Osteoblast (primary cell): ENCODE data around the gene RGCC. TPM values are rescaled to one million over a fixed set of nuclear protein-coding genes. Genes with fewer than 3 reads are reported as not detected.
"Not testable (repeated sequence)": the region's sequence is repeated elsewhere in the genome, so short reads cannot be mapped to it uniquely, and the experiment has no call there.

Experiments
- DNase-seq: peaks from one replicate; pipeline ENCODE4 v3.0.0; 2011; ENCODE audit warnings: low spot score, mixed read lengths; ENCODE audit not compliant: insufficient read length; ENCODE audit errors: missing footprints
- H2AFZ ChIP-seq: 2 replicates; pipeline ENCODE4 v1.6.0; 2011; ENCODE audit warnings: mild to moderate bottlenecking, low read length
- H3K27ac ChIP-seq: 2 replicates; pipeline ENCODE4 v1.5.1; 2011; ENCODE audit warnings: mild to moderate bottlenecking, low read depth, low read length, moderate library complexity
- H3K27me3 ChIP-seq: 2 replicates; pipeline ENCODE4 v1.6.0; 2012; ENCODE audit warnings: mild to moderate bottlenecking, control low read depth, inconsistent platforms, low read length, moderate library complexity; ENCODE audit not compliant: insufficient read depth
- H3K36me3 ChIP-seq: 2 replicates; pipeline ENCODE4 v1.5.1; 2011; ENCODE audit warnings: mild to moderate bottlenecking, low read length, control low read depth, moderate library complexity; ENCODE audit not compliant: insufficient read depth
- H3K4me1 ChIP-seq: 2 replicates; pipeline ENCODE4 v1.5.1; 2011; ENCODE audit warnings: mild to moderate bottlenecking, low read length, control low read depth, moderate library complexity; ENCODE audit not compliant: insufficient read depth
- H3K4me2 ChIP-seq: 2 replicates; pipeline ENCODE4 v1.6.0; 2011; ENCODE audit warnings: mild to moderate bottlenecking, low read length; ENCODE audit not compliant: insufficient read depth
- H3K4me3 ChIP-seq: fragments of 200-600 bp; sonication (generic); 3 replicates; pipeline ENCODE4 v1.5.1; 2012; ENCODE audit warnings: mild to moderate bottlenecking, low read length, inconsistent platforms; ENCODE audit not compliant: insufficient read depth
- H3K79me2 ChIP-seq: 2 replicates; pipeline ENCODE4 v1.6.0; 2012; ENCODE audit warnings: mild to moderate bottlenecking, low read length, control low read depth, inconsistent platforms; ENCODE audit not compliant: insufficient read depth
- H3K9me3 ChIP-seq: 2 replicates; pipeline ENCODE4 v1.5.1; 2011; ENCODE audit warnings: low read depth, low read length, control low read depth
- H4K20me1 ChIP-seq: 2 replicates; pipeline ENCODE4 v1.6.0; 2012; ENCODE audit warnings: mild to moderate bottlenecking, low read length, control low read depth; ENCODE audit not compliant: insufficient read depth
- CTCF ChIP-seq: IDR thresholded peaks from 2 replicates; pipeline ENCODE4 v1.5.1; 2011; ENCODE audit warnings: mild to moderate bottlenecking, low read depth, low read length, moderate library complexity; ENCODE audit errors: extremely low read depth
- total RNA-seq: library from RNA; depleted of rRNA; stranded (reverse); fragments of >200 nt; gene quantifications from 2 replicates; pipeline ENCODE4 v1.2.3, GENCODE V29; 2012

RGCC gene
- total RNA-seq, 1 donor, result 2.2 TPM

GRCh38 chr13:41418027-41418426 lies 39.3 kb upstream of the RGCC start:
- no peaks in the 10 kb centered on the region for H4K20me1 ChIP-seq
- peaks cover 3% of the 10 kb centered on the region for H3K4me1 ChIP-seq
- no peaks in the 10 kb centered on the region for H3K9me3 ChIP-seq
- peak; percentile 46 for DNase-seq
- H3K4me3 ChIP-seq, result no peak overlapping the region
- no peaks in the 10 kb centered on the region for H3K36me3 ChIP-seq
- H3K4me2 ChIP-seq, result no peak overlapping the region
- no peak for TF ChIP-seq CTCF
- H3K79me2 ChIP-seq, result no peaks in the 10 kb centered on the region
- H2AFZ ChIP-seq, result peak overlapping the region; percentile 45
- no peaks in the 10 kb centered on the region for H3K27me3 ChIP-seq
- H3K27ac ChIP-seq, result no peak overlapping the region

- no peak overlapping the region for H3K4me3 ChIP-seq
- H3K27me3 ChIP-seq, result no peaks in the 10 kb centered on the region
- peaks cover 3% of the 10 kb centered on the region for H3K4me1 ChIP-seq
- H2AFZ ChIP-seq, result no peak overlapping the region
- H3K9me3 ChIP-seq, result no peaks in the 10 kb centered on the region
- H3K79me2 ChIP-seq, result no peaks in the 10 kb centered on the region
- DNase-seq, result no peak
- no peaks in the 10 kb centered on the region for H4K20me1 ChIP-seq
- no peak overlapping the region for H3K27ac ChIP-seq
- no peaks in the 10 kb centered on the region for H3K36me3 ChIP-seq
- no peak for TF ChIP-seq CTCF
- no peak overlapping the region for H3K4me2 ChIP-seq
These were observed 38.6 kb upstream of the RGCC start for GRCh38 chr13:41418731-41419130.

GRCh38 chr13:41419206-41419605 lies 38.1 kb upstream of the RGCC start:
- Histone ChIP-seq H3K4me2 (no peak overlapping the region), H3K9me3 (no peaks in the 10 kb centered on the region), H3K27me3 (no peaks in the 10 kb centered on the region), H3K36me3 (no peaks in the 10 kb centered on the region), H2AFZ (no peak overlapping the region), H3K4me3 (no peak overlapping the region), H3K27ac (no peak overlapping the region), H3K4me1 (peaks cover 3% of the 10 kb centered on the region), H4K20me1 (no peaks in the 10 kb centered on the region), H3K79me2 (no peaks in the 10 kb centered on the region)
- no peak for DNase-seq
- no peak for TF ChIP-seq CTCF

GRCh38 chr13:41420146-41420545 lies 37.2 kb upstream of the RGCC start:
- Histone ChIP-seq H3K9me3 (no peaks in the 10 kb centered on the region), H3K27me3 (no peaks in the 10 kb centered on the region)

GRCh38 chr13:41421330-41421729 lies 36.0 kb upstream of the RGCC start:
- H3K27ac ChIP-seq, H3K79me2 ChIP-seq, H2AFZ ChIP-seq, H3K9me3 ChIP-seq, H3K27me3 ChIP-seq, DNase-seq, H4K20me1 ChIP-seq, H3K4me3 ChIP-seq, H3K4me2 ChIP-seq, H3K36me3 ChIP-seq, H3K4me1 ChIP-seq: not testable (repeated sequence)

More at GRCh38 chr13:41420146-41420545, 37.2 kb upstream of the RGCC start:
- Histone ChIP-seq H3K27ac (no peak overlapping the region), H3K4me3 (no peak overlapping the region), H3K36me3 (no peaks in the 10 kb centered on the region), H2AFZ (no peak overlapping the region), H3K79me2 (no peaks in the 10 kb centered on the region), H4K20me1 (no peaks in the 10 kb centered on the region), H3K4me1 (peaks cover 3% of the 10 kb centered on the region), H3K4me2 (no peak overlapping the region)
- no peak for TF ChIP-seq CTCF
- no peak for DNase-seq

- not testable (repeated sequence) for H3K9me3 ChIP-seq, H3K4me2 ChIP-seq, H3K79me2 ChIP-seq, H3K27me3 ChIP-seq, H2AFZ ChIP-seq, DNase-seq, H3K27ac ChIP-seq, H3K4me1 ChIP-seq, H4K20me1 ChIP-seq, H3K4me3 ChIP-seq, H3K36me3 ChIP-seq
These were observed 35.4 kb upstream of the RGCC start for GRCh38 chr13:41421983-41422382.
